Choroid plexus epithelial cell (primary cell): Measurements from ENCODE around the gene KDM2B.
"Not testable (repeated sequence)": the region's sequence is repeated elsewhere in the genome, so short reads cannot be mapped to it uniquely, and the experiment has no call there.

Experiments used
- DNase-seq: peaks from one replicate; pipeline ENCODE4 v3.0.0-alpha.2; 2010; ENCODE audit warnings: low read depth
- H3K4me3 ChIP-seq: 2 replicates; pipeline ENCODE4 v1.5.1; 2011; ENCODE audit warnings: low read depth, mild to moderate bottlenecking, control low read depth, low read length, moderate library complexity
- TF ChIP-seq, protein P1 (sequence below): conservative IDR thresholded peaks from 2 replicates; pipeline ENCODE4 v1.5.1; 2011; ENCODE audit warnings: low read depth, mild to moderate bottlenecking, control low read depth, inconsistent platforms, low read length, moderate library complexity

KDM2B gene

DNA sequence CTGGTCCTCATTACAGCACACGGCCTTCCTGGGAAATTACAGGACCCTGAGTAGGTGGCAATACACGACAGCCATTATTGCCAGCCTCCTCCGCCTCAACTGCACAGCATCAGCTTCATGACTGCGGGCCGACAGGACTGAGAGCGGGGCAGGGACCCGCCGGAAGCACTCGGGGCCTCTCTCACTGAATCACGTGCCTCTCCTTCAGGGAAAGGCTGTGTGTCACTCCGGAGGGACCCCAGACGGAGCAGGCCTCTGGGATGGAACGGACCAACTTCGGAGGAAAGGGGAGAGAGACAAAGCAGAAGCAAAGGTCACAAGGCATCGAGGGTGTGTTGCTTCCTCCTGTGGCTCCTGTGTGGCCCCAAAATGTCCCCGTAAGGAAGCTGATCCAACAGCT is 90.9 kb downstream of the KDM2B start:
- H3K4me3 ChIP-seq: no peak overlapping the region
- TF ChIP-seq, protein P1, sequence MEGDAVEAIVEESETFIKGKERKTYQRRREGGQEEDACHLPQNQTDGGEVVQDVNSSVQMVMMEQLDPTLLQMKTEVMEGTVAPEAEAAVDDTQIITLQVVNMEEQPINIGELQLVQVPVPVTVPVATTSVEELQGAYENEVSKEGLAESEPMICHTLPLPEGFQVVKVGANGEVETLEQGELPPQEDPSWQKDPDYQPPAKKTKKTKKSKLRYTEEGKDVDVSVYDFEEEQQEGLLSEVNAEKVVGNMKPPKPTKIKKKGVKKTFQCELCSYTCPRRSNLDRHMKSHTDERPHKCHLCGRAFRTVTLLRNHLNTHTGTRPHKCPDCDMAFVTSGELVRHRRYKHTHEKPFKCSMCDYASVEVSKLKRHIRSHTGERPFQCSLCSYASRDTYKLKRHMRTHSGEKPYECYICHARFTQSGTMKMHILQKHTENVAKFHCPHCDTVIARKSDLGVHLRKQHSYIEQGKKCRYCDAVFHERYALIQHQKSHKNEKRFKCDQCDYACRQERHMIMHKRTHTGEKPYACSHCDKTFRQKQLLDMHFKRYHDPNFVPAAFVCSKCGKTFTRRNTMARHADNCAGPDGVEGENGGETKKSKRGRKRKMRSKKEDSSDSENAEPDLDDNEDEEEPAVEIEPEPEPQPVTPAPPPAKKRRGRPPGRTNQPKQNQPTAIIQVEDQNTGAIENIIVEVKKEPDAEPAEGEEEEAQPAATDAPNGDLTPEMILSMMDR: no peak
- no peak for DNase-seq

DNA sequence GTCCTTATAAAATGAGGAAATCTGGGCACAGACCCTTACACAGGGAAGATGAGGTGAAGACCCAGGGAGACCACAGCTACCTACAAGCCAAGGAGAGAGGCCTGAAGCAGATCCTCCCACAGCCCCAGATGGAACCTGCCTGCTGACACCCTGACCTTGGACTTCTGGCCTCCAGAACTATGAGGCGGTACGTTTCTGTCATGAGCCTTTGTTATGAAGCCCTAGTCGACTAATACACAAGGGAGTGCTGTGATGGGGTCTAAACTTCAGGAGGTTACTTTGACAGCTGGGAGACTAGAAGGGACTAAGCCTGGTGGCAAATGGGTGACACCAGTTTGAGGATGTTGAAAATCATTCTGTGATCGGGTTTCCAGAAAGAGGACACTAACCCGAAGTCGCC is 95.9 kb downstream of the KDM2B start:
- TF ChIP-seq, protein P1: no peak
- H3K4me3 ChIP-seq: no peak overlapping the region
- DNase-seq: no peak

DNA sequence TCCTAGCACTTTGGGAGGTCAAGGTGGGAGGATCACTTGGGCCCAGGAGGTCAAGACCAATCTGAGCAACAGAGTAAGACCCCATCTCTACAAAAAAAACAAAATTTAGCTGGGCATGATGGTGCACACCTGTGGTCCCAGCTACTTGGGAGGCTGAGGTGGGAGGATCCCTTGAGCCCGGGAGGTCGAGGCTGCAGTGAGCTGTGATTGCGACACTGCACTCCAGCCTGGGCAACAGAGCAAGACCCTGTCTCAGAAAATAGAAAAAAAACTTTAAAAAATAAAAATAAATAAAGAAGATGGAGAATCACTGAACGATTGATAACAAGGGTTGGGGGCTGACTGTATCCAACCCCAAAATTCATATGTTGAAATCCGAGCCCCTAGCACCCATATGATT is 96.3 kb downstream of the KDM2B start:
- not testable (repeated sequence) for DNase-seq, H3K4me3 ChIP-seq

DNA sequence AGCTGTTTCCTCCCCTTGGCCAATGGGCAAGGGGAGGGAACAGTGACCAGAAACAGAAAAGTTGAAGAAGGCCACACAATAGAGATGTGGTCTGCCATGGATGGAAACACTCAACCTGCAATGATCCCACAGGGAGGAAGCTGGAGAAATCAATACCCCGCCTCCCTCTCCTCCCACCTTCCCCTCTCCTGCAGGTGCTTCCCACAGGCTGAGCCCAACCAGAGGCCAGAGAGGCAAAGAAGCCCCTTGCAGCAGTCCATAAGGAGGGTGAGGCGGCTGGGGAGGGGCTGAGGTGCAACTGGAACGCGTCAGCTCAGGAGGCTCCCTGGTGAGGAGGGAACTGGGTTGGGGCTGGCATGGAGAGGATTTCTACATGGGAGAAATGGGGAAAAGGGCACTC is 96.9 kb downstream of the KDM2B start:
- H3K4me3 ChIP-seq: no peak overlapping the region
- no peak for DNase-seq
- TF ChIP-seq, protein P1: no peak

DNA sequence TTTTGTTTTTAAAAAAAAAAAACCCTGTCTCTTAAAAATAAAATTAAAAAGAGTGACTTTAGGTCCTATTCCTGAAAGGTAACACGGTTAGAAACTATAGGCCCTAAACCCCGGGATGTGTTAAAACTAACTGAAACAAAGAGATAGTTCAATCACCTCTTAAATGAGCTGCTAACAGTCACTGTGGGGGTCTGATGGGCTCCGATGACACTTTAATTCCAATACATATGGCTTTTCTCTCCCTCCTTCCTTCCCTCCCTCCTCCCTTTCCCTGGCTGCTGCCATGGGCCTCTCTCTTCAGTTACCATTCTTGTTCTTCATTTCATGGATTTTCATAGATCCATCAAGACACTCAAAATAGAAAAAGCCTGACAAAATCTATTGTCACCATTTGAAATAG is 104.3 kb downstream of the KDM2B start:
- TF ChIP-seq, protein P1: no peak
- DNase-seq: no peak
- no peak overlapping the region for H3K4me3 ChIP-seq

DNA sequence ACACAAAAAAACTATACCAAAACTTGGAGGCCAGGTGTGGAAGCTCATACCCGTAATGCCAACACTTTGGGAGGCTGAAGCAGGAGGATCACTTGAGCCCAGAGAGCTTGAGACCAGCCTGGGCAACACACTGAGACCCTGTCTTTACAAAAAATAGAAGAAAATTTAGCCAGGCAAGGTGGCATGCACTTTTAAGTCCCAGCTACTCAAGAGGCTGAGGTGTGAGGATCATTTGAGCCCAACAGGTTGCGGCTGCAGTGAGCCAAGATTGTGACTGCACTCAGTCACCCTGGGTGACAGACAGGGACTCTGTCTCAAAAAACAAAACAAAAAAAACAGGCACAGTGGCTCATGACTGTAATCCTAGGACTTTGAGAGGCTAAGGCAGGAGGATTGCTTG is 105.5 kb downstream of the KDM2B start:
- H3K4me3 ChIP-seq: no peak overlapping the region

DNA sequence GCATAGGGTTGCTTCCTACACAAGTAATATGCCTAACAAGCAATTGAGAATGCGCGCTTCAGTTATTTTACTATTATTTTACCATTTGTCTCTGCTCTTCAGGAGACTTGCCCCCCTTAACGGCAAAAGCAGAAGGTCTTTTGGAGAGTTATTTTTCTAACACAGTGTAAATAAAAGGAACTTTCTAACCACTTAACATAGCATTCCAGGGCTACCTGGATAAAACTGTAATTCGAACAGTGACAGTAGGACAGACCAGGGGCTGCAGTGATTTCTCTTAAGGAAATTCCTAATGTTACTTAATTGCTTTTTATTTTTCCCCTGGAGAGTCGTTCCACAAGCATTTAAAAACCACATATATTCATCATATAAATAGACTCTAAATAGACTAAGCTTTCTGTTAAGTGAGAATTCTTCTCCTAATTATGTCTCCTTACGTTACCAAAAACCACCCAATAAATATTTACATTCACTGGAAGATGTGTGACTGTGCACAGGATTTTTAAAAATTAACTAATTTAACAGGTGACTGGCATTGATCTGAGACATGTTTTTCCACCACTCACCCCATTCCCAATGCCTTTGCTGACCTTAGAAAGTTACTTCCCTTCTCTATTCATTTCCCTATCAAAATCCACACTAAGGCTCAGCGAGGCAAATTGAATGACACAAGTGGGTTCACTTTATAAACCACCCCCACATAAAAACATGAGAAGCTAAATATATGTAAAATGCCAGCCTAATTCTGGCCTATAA is 108.5 kb downstream of the KDM2B start:
- no peak for DNase-seq
- TF ChIP-seq, protein P1: no peak
- no peak overlapping the region for H3K4me3 ChIP-seq

More for the DNA sequence above, 105.5 kb downstream of the KDM2B start:
- DNase-seq: no peak
- TF ChIP-seq, protein P1: no peak
